ENCODE measurements around the gene MED13L.

MED13L gene

DNA sequence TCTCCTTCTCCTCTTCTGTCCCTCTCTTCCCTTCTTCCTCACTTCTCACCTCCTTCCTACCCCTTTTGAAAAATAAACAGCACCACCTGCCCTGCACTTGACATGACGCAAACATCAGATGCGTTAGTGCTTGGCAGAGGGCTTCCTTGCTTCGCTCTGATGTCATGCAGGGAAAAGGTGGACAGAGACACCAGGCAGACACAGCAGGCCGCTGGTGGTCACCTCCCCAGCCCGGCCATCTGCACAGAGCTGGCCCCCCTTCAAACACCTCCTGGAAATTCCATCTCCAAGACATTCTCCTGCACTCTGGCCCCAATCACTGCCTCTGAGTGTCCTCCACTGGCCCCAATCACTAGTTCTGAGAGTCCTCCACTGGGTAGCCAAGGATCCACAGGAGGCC is 353.6 kb downstream of the MED13L start:
- DNase-seq = no peak

DNA sequence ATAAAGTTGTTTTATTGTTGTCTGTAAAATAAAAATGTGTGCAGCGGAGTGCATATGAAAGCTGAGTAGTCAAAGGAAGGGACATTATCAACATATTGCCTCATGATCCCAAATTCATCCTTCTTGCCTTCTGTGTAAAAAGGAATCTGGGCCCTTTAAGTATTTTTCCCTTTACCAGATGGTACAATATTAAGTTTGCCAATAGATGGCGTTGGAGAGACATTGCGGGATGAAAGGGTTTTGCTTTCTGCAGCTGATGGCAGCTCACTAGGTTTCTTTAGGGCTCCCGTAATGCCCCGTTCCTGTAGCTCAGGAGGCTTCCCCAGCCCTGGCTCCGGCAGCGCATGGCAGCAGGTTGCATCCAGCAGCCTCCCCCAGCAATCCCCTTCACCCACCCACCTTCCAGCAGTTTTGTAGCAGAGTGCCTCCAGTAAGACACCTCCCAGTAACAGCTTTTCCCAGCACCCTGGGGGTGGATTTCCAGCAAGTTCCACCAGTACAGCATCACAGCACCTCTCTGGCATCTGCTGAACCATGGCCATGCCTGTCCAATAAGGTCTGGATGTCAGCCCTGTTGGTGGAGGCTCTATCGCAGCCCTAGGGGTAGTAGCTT is 354.4 kb downstream of the MED13L start:
- no peak for DNase-seq

DNA sequence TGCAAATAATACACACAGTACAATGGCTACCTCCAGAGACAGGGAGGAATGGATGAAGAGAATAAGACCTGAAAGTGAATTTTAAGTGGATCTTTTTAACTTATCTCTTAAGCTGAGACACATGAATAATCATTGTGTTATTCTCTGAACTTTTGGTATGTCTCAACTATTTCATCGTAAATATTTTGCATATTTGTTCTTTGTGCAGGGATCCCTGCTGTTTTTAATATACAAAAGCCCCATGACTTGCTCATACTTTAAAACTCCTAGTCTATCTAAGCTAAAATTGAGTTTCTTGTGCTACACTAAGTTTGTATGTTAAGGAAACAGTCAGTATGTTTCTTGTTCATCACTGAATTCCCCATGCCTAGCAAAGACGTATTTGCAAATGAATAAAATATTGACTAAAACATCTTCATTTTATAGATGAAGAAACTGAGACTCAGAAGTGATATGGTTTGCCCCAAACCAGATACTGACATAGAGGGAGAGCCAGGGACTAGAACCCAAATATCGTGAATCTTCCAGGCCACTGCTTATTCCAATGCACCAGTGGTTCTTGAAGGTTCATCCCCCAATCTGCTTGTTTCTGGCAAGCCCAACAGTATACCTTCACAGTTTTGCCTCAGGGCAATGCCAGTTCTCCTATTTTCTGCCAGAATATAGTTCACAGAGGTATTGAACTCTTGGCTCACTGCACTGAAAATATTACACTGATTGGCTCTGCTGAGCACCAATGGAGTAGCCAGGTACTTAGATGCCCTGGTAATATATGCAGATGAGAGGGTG is 356.9 kb downstream of the MED13L start:
- DNase-seq = no peak

DNA sequence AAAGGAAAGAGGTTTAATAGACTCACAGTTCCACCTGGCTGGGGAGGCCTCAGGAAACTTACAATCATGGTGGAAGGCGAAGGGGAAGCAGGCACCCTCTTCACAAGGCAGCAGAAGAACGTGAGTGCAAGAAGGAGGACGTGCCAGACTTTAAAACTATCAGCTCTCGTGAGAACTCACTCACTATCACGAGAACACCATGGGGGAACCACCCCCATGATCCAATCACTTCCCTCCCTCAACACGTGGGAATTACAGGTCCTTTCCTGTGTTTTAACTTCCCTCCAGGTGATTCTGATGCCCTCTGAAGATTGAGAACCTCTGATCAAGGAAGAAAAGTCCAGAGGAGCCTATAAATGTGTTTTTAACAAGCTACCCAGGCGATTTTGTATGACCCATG is 358.7 kb downstream of the MED13L start:
- no peak for DNase-seq

DNA sequence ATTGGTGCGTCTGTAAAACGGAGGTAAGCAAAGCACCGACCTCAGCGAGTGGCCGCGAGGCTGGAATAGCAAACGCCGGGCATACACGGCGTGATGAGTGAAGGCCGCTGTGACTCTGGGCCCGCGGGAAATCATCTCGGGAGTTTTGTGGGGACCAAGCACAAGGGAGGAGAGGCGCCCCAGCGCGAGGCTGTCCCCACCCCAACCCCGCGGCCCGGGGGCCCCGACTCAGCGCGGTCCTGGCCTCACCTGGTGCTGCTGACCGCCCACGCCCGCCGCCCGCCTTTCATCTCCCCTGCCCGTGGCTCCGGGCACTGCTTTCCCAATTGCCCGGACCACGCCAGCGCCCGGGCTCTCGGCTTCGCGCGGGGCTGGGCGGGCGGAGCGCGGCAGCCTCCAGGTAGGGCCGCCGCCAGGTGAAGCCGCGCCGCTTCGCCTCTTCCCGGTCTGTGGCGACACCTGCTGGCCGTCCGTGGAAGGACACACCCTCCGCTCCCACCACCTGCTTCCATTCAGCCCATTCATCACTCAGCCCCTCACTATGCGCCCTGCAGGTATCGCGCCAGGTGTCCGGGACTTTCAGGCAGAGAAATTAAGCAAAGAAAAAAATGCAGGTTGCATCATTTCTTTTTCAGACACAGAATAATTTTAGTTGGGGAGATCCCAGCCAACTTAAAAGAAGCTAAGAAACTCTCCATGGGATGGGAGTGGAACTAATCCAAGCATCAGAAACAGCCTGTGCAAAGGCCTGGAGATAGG is 360.4 kb downstream of the MED13L start:
- DNase-seq = peak; percentile 48

DNA sequence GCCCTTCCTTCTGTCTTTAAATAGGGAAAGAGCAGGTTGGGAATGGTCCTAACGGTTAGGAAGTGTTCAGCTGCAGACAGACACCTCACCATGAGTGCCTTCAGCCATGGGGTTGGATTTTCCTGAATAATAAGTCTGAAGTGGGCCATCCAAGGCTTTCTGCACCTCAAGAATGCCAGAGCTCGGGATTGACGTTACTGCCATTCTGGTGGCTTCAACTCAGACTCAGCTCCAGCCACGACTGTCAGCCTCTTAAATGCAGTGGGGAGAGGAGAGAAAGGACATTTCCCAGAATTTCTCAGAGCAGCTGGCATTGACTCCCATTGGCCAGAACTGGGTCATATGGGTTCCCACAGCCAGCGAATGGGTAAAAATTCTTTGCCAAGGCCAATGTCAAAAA is 363.4 kb downstream of the MED13L start:
- DNase-seq = no peak

DNA sequence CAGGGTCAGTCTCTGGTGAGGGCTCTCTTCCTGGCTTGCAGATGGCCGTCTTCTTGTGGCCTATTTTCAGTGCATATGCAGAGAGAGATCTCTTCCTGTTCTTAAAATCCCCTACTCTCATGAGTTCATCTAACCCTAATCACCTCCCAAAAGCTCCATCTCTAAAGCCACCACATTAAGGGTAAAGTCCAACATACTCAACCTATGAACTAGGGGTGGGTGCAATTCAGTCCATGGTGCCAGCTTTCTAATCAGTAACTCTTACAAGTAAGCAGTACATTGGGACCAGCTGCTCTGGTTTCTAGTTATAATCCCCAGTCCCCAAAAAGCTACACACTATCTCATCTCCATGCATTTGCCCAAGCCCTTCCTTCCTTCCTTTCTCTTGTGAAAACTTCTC is 365.1 kb downstream of the MED13L start:
- no peak for DNase-seq

DNA sequence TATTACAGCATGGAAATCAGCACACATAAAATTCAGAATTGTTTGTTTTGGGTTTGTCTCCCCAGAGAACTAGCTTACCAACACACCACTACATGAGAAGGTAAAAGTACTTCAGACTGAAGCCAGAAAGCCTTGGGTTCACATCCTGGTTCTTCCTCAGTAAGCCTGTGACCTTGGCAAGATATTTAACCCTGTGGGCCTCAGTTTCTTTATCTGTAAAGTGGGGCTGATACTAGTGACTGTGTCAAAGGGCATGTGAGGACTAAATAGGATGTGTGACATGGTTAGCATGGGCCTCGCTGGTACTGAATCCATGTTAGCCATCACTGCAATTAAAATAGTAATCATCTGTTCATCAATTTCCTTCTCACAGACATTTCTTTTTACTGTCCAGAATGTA is 366.1 kb downstream of the MED13L start:
- DNase-seq = no peak

DNA sequence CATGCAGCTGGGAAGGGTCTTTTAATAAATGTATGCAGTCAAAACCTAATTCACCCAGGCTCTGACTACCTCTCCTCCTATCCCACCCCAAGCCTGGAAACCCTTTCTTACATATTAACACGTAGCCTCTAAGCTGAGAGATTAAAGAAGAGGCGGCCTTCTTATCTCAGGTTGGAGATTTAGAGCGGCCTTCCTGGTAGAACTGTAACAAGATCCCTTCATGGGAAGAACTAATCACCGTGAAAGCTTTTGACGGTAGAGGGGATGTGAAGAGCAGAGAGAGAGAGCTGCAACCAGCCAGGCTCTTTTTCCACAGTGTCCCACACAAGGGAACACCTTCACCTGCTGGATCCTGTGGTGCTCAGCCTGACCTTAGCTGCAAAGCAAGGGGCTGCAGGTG is 367.4 kb downstream of the MED13L start:
- no peak for DNase-seq

Measured in CD4-positive, alpha-beta T cell treated with Interleukin-15 for 1 hour (primary cell).